Brain microvascular endothelial cell (primary cell): ENCODE results near the gene P2RX7.
"Not testable (repeated sequence)": the region's sequence is repeated elsewhere in the genome, so short reads cannot be mapped to it uniquely, and the experiment has no call there.

Source experiments
- DNase-seq: peaks from one replicate; pipeline ENCODE4 v3.0.0-alpha.2; 2020
- H3K27ac ChIP-seq: fragments of 250-450 bp; sonication (Bioruptor Pico); 2 replicates; pipeline ENCODE4 v1.5.1; 2020; ENCODE audit warnings: mild to moderate bottlenecking, moderate library complexity
- H3K27me3 ChIP-seq: fragments of 250-450 bp; sonication (Bioruptor Pico); replicated peaks from 2 replicates; pipeline ENCODE4 v1.5.1; 2020; ENCODE audit warnings: mild to moderate bottlenecking
- H3K36me3 ChIP-seq: fragments of 250-450 bp; sonication (Bioruptor Pico); replicated peaks from 2 replicates; pipeline ENCODE4 v1.5.1; 2020; ENCODE audit warnings: mild to moderate bottlenecking
- H3K4me3 ChIP-seq: 2 replicates; pipeline ENCODE4 v1.5.1; 2011; ENCODE audit warnings: low read depth, mild to moderate bottlenecking, control low read depth, low read length, moderate library complexity
- in situ Hi-C: cut with HindIII; loops from 2 replicates; pipeline ENCODE4 v1.10.0; 2017; ENCODE audit warnings: low sequenced_read_pairs, low pct_ligation_motif_present
- TF ChIP-seq, protein P1 (sequence below): IDR thresholded peaks from 2 replicates; pipeline ENCODE4 v1.5.1; 2011; ENCODE audit warnings: low read depth, mild to moderate bottlenecking, moderate library complexity, low read length, control low read depth, inconsistent platforms; ENCODE audit errors: missing control alignments

Gene P2RX7

DNA sequence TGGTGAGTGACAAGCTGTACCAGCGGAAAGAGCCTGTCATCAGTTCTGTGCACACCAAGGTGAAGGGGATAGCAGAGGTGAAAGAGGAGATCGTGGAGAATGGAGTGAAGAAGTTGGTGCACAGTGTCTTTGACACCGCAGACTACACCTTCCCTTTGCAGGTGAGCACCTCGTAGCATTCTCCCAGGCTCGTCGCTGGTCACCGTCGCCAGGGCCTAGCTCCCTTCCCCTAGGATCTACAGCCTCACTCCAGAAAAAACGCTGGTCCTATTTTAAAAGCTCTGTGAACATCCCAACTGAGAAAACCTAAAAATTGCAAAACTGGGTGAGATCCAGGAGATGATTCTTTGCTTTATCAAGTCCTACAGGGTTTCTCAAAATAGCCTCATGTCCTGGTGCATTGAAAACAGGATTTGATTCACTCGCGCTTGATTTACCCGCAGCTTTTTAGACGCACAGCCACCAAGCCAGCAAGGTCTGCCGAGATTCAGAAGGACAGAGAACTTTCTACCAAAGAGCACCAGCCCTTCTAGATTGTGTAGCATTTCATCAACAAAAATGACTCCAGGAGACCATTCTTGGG, 22.2 kb downstream of the P2RX7 start:
- peaks cover 5% of the 10 kb centered on the region for H3K27me3 ChIP-seq
- in situ Hi-C loops = no loop called here
- no peak for DNase-seq
- no peak overlapping the region for H3K4me3 ChIP-seq
- no peak overlapping the region for H3K27ac ChIP-seq
- no peaks in the 10 kb centered on the region for H3K36me3 ChIP-seq
- TF ChIP-seq, protein P1, sequence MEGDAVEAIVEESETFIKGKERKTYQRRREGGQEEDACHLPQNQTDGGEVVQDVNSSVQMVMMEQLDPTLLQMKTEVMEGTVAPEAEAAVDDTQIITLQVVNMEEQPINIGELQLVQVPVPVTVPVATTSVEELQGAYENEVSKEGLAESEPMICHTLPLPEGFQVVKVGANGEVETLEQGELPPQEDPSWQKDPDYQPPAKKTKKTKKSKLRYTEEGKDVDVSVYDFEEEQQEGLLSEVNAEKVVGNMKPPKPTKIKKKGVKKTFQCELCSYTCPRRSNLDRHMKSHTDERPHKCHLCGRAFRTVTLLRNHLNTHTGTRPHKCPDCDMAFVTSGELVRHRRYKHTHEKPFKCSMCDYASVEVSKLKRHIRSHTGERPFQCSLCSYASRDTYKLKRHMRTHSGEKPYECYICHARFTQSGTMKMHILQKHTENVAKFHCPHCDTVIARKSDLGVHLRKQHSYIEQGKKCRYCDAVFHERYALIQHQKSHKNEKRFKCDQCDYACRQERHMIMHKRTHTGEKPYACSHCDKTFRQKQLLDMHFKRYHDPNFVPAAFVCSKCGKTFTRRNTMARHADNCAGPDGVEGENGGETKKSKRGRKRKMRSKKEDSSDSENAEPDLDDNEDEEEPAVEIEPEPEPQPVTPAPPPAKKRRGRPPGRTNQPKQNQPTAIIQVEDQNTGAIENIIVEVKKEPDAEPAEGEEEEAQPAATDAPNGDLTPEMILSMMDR = no peak

DNA sequence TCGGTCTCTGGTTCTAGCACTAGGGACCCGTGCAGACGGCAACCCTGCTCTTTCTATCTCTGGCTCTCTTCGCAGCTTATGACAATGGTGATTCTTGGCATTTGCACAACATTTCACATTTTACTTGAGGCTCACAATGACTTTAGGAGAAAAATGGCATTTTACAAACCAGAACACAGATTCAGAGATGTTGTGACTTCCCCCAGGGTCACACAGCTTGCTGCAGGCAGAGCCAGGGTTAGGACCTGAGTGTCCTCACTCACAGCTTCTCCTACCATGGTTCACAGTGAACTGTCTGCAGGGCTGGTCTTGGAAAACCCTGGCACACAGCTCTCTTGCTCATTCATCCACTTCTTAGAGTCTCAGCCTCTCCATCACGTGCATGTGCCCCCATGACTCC, 23.7 kb downstream of the P2RX7 start:
- in situ Hi-C loops = no loop called here
- Histone ChIP-seq H3K27me3 (peaks cover 5% of the 10 kb centered on the region), H3K36me3 (no peaks in the 10 kb centered on the region)

DNA sequence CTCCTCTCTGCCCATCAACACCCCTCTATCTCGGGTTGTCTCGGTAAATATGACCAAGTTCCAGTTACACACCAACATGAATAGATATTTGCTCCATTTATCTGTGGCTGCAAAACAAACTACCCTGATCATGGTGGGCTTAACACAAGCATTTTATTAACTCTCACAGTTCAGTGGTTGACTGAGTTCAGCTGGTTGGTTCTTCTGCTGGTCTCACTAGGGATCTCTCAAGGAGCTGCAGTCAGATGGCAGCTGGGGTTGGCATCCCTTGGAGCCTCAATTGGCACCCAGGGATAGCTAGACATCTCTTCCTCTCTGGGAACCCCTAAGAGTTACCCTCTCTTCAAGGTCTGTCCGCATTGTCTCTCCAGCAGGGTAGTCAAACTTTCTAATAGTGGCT, 25.4 kb downstream of the P2RX7 start:
- Histone ChIP-seq H3K27me3 (peaks cover 5% of the 10 kb centered on the region), H3K27ac (no peak overlapping the region), H3K36me3 (no peaks in the 10 kb centered on the region), H3K4me3 (no peak overlapping the region)
- in situ Hi-C loops = no loop called here
- no peak for DNase-seq
- TF ChIP-seq, protein P1 = no peak

More for the DNA sequence above, 23.7 kb downstream of the P2RX7 start:
- Histone ChIP-seq H3K27ac (no peak overlapping the region), H3K4me3 (no peak overlapping the region)
- TF ChIP-seq, protein P1 = no peak
- no peak for DNase-seq

DNA sequence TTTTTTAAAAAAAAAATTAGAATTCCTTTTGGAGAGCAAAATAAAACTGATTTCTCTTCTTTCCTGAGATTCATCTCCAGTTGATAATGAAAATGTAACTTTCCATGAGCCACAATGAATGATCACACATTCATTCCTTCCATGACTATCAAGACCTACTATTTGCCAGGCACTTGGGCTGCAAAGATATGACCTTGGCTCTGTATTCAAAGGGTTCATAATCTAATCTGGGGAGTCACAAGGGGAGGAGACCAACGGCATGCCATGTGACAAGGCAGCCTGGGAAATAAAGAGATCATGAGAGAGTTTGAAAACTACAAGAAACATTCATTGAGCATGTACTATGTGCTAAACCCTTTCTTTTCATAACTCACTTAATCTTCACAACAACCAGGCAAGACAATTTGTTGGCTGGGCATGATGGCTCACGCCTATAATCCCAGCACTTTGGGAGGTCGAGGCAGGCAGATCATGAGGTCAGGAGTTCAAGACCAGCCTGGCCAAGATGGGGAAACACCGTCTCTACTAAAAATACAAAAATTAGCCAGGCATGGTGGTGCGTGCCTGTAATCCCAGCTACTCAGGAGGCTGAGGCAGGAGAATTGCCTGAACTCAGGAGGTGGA, 26.2 kb downstream of the P2RX7 start:
- DNase-seq, in situ Hi-C loops: not testable (repeated sequence)

DNA sequence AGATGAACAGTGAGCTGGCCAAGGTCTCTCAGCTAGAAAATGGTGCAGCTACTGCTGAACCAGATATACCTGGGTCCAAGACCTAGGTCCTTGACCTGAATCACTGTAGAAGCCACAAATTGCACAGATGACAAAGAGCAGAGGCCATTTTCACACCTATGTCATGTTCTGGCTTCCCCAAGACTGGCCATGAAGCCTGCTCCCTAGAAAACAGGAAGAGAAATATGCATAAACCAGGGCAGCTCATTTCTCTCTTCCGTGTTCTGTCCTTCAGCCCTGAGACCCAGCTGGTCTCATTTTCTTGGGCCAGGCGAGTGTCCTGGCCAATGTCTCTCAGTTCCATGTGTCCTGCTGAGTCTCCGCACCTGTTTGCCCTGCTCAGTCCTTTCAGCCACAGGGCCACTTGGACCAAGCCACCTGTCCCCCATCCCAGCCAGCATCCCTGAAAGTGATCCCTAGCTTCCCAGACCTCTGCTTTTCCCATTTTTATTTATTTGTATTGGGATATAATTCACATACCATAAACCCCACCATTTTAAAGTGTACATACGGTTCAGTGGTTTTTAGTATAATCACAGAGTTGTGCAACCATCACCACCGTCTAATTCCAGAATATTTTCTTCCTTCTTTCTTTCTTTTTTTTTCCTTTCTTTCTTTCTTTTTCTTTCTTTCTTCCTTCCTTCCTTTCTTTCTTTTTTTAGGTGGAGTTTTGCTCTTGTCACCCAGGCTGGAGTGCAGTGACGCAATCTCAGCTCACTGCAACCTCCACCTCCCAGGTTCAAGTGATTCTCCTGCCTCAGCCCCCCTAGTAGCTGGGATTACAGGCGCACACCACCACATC, 27.0 kb downstream of the P2RX7 start:
- no peak overlapping the region for H3K4me3 ChIP-seq
- TF ChIP-seq, protein P1 = no peak
- in situ Hi-C loops = no loop called here
- DNase-seq = no peak
- no peaks in the 10 kb centered on the region for H3K36me3 ChIP-seq
- peaks cover 5% of the 10 kb centered on the region for H3K27me3 ChIP-seq
- H3K27ac ChIP-seq = no peak overlapping the region

More for the DNA sequence above, 26.2 kb downstream of the P2RX7 start:
- H3K4me3 ChIP-seq, H3K27me3 ChIP-seq, H3K27ac ChIP-seq, H3K36me3 ChIP-seq: not testable (repeated sequence)

DNA sequence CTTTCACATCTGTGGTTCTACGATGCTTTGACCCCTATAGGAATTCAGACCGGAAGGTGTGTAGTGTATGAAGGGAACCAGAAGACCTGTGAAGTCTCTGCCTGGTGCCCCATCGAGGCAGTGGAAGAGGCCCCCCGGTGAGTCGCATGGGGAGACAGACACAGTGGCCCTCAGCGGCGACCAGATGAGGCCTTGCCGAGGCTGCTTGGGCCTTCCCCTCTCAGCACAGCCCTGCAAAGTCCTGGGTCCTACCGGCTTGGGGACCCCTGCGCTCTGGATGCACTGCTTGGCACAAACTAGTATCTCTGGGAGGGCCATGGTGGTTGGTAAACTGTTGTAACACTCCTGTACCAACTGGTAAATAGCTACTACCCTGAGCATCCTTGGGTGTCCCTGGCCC, 29.7 kb downstream of the P2RX7 start:
- no peaks in the 10 kb centered on the region for H3K27me3 ChIP-seq
- DNase-seq = no peak
- no peak overlapping the region for H3K27ac ChIP-seq
- H3K4me3 ChIP-seq = no peak overlapping the region
- in situ Hi-C loops = no loop called here
- no peaks in the 10 kb centered on the region for H3K36me3 ChIP-seq
- TF ChIP-seq, protein P1 = no peak
